Measurements from ENCODE around the gene PSMD8.

PSMD8 gene

DNA sequence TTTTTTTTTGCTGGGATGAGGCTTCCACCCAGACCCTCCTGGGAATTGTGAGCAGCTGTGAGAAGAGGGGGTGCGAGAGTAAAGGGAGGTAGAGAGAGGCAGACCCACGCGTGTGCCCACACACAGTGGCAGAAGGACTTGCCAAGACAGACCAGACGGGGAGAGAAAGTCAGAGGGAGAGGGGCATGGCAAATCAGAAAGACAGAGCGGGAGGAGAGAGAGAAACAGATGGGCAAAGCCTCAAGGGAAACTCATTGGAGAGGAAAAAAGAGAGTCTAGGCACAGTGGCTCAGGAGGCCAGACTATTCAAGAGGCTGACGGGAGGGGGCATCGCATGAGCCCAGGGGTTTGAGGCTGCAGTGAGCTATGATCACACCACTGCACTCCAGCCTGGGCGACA lies 21.8 kb upstream of the PSMD8 start:
- TF ChIP-seq CTCF (conservative IDR thresholded peaks at IDR 0.05; ENCODE audit: low read length) = no peak
- no peak for TF ChIP-seq EZH2phosphoT487 (IDR thresholded peaks at IDR 0.05; ENCODE audit: borderline replicate concordance)
- no peak overlapping the region for H3K9ac ChIP-seq (ENCODE audit: low read depth, low read length, poor library complexity, severe bottlenecking)
- no peaks in the 10 kb centered on the region for H3K36me3 ChIP-seq (ENCODE audit: insufficient read depth, low read length)
- no peak overlapping the region for H3K4me3 ChIP-seq (ENCODE audit: low read length, poor library complexity, severe bottlenecking)
- H3K79me2 ChIP-seq (ENCODE audit: insufficient read depth, low read length) = no peaks in the 10 kb centered on the region
- no peaks in the 10 kb centered on the region for H3K9me2 ChIP-seq (replicated peaks; ENCODE audit: low read depth, low read length)
- H3K4me2 ChIP-seq (ENCODE audit: low read depth, low read length, poor library complexity, severe bottlenecking) = no peak overlapping the region
- no peaks in the 10 kb centered on the region for H3K9me3 ChIP-seq (ENCODE audit: insufficient read depth, low read depth, low read length)
- no peaks in the 10 kb centered on the region for H3F3A ChIP-seq (ENCODE audit: low read depth)
- no peak overlapping the region for H2AFZ ChIP-seq (ENCODE audit: low read length)
- no peaks in the 10 kb centered on the region for H4K20me1 ChIP-seq (ENCODE audit: insufficient read depth, low read length, poor library complexity, severe bottlenecking)
- H3K27me3 ChIP-seq (ENCODE audit: insufficient read depth, low read length, poor library complexity, severe bottlenecking) = no peaks in the 10 kb centered on the region
- H3K4me1 ChIP-seq (ENCODE audit: insufficient read depth, low read length, poor library complexity, severe bottlenecking) = no peaks in the 10 kb centered on the region

DNA sequence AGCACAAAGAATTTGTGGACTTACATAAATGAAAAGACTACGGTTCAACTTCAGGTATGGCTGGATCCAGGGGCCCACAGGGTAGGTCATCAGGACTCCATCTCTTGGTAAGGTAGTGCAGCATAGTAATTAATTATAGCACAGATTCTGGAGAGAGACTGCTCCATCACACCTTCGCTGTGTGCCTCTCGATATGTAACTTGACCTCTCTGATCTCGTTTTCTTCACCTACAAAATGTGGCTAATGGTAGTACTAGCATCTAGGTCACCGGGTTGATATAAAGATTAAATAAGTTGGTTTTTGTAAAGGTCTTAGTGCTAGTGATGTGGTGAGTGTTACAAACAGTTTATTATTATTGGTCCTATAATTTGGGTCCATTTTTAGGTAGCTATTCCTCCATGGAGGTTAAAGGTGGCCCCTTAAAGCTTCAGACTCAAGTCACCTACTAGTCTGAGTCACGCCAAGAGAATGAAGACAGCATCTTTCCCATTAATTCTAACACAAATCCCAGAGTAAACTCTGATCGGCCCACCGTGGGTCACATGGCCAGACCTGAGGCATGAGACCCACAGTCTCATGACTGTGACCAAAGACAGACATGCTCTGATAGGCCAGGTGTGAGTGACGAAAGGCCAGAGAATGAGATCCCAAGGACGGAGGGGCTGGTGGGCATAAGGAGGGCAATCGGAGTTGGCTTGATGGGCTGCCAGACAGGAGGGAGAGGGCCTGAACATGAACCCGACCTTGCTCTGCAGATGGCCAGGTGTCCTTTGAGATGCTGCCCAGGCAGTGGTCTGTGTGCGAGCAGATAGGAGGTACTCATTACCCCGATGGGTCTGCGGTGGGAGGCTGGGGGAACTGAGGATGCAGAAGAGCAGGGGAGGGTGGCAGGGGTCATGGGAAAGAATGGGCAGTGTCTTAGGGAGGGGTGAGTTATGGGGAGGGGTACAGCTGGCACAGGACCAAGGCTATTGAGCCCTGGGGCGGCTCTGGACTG lies 18.3 kb upstream of the PSMD8 start:
- H3K27me3 ChIP-seq (ENCODE audit: insufficient read depth, low read length, poor library complexity, severe bottlenecking) = no peaks in the 10 kb centered on the region
- H3K9me2 ChIP-seq (replicated peaks; ENCODE audit: low read depth, low read length) = no peaks in the 10 kb centered on the region
- H4K20me1 ChIP-seq (ENCODE audit: insufficient read depth, low read length, poor library complexity, severe bottlenecking) = no peaks in the 10 kb centered on the region
- H3K79me2 ChIP-seq (ENCODE audit: insufficient read depth, low read length) = no peaks in the 10 kb centered on the region
- H3K4me3 ChIP-seq (ENCODE audit: low read length, poor library complexity, severe bottlenecking) = no peak overlapping the region
- no peak overlapping the region for H2AFZ ChIP-seq (ENCODE audit: low read length)
- H3K4me1 ChIP-seq (ENCODE audit: insufficient read depth, low read length, poor library complexity, severe bottlenecking) = no peaks in the 10 kb centered on the region
- no peaks in the 10 kb centered on the region for H3F3A ChIP-seq (ENCODE audit: low read depth)
- H3K36me3 ChIP-seq (ENCODE audit: insufficient read depth, low read length) = no peaks in the 10 kb centered on the region
- no peaks in the 10 kb centered on the region for H3K9me3 ChIP-seq (ENCODE audit: insufficient read depth, low read depth, low read length)
- no peak overlapping the region for H3K4me2 ChIP-seq (ENCODE audit: low read depth, low read length, poor library complexity, severe bottlenecking)
- no peak overlapping the region for H3K9ac ChIP-seq (ENCODE audit: low read depth, low read length, poor library complexity, severe bottlenecking)
- TF ChIP-seq CTCF (conservative IDR thresholded peaks at IDR 0.05; ENCODE audit: low read length) (no peak), EZH2phosphoT487 (IDR thresholded peaks at IDR 0.05; ENCODE audit: borderline replicate concordance) (no peak)

DNA sequence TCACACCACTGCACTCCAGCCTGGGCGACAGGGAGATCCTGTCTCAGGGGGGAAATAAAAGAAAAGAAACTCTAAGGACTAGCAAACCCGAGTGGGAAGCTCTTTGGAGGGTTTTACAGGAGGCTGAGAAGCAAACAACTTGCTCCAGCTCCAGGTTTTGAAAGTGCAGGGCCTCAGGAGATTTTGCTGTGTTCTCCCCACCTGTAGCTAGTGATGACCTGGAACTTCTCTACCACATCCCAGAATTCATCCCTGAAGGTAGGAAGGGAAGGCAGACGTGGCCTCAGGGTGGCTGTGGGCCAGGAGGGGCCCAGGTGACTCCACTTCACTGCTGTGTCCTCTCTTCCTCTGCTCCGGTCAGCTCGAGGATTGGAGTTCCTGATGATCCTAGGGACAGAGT lies 16.3 kb upstream of the PSMD8 start:
- TF ChIP-seq CTCF (conservative IDR thresholded peaks at IDR 0.05; ENCODE audit: low read length) (no peak), EZH2phosphoT487 (IDR thresholded peaks at IDR 0.05; ENCODE audit: borderline replicate concordance) (no peak)
- no peaks in the 10 kb centered on the region for H3K79me2 ChIP-seq (ENCODE audit: insufficient read depth, low read length)
- no peaks in the 10 kb centered on the region for H3K4me1 ChIP-seq (ENCODE audit: insufficient read depth, low read length, poor library complexity, severe bottlenecking)
- H3K36me3 ChIP-seq (ENCODE audit: insufficient read depth, low read length) = no peaks in the 10 kb centered on the region
- no peaks in the 10 kb centered on the region for H3K27me3 ChIP-seq (ENCODE audit: insufficient read depth, low read length, poor library complexity, severe bottlenecking)
- no peak overlapping the region for H3K4me3 ChIP-seq (ENCODE audit: low read length, poor library complexity, severe bottlenecking)
- no peak overlapping the region for H3K9ac ChIP-seq (ENCODE audit: low read depth, low read length, poor library complexity, severe bottlenecking)
- H3K9me3 ChIP-seq (ENCODE audit: insufficient read depth, low read depth, low read length) = no peaks in the 10 kb centered on the region
- H2AFZ ChIP-seq (ENCODE audit: low read length) = no peak overlapping the region
- H3K4me2 ChIP-seq (ENCODE audit: low read depth, low read length, poor library complexity, severe bottlenecking) = no peak overlapping the region
- no peaks in the 10 kb centered on the region for H3K9me2 ChIP-seq (replicated peaks; ENCODE audit: low read depth, low read length)
- no peaks in the 10 kb centered on the region for H4K20me1 ChIP-seq (ENCODE audit: insufficient read depth, low read length, poor library complexity, severe bottlenecking)
- H3F3A ChIP-seq (ENCODE audit: low read depth) = no peaks in the 10 kb centered on the region
